Activated CD4-positive, alpha-beta memory T cell treated with anti-CD3 and anti-CD28 coated beads for 36 hours (primary cell): ENCODE results near the gene PDE4DIP. TPM values are rescaled to one million over a fixed set of nuclear protein-coding genes. Genes with fewer than 3 reads are reported as not detected.

ENCODE experiments used
- total RNA-seq, 2 experiments: library from RNA; stranded (reverse); gene quantifications; one replicate each; pipeline ENCODE4 v1.2.3, GENCODE V29; 2021

The PDE4DIP gene
- total RNA-seq, 2 experiments from 2014 or later, result 24.3 to 25.3 TPM

Other genes with a start within 250 kb of the PDE4DIP start
- 10 to 100 TPM; 17.4 to 19.3 TPM for gene NBPF14, start 248.4 kb upstream of the PDE4DIP start, total RNA-seq
- gene NUDT4B, start 95.7 kb upstream of the PDE4DIP start, total RNA-seq, result under 1 TPM; 0.43 to 0.53 TPM